Lung (tissue), 12 donors: ENCODE measurements around the gene PTPA. TPM values are rescaled to one million over a fixed set of nuclear protein-coding genes. Genes with fewer than 3 reads are reported as not detected.

Experiments
- ATAC-seq: fragments of 200-7000 bp; cut with Tn5 transposase; one replicate; pipeline ENCODE4 v1.9.1; 2020; ENCODE audit warnings: moderate number of reproducible peaks; ENCODE audit not compliant: insufficient read depth, low FRiP score
- DNase-seq, 3 donors: peaks; one replicate each; pipeline ENCODE4 v3.0.0-alpha.2; 2013 to 2017
- H3K27ac ChIP-seq, 2 donors: one replicate each; pipeline ENCODE4 v1.5.1; 2013; ENCODE audit warnings: mild to moderate bottlenecking in 2 of 2, moderate library complexity in 2 of 2, control low read depth in 1 of 2, inconsistent platforms in 1 of 2, low read depth in 1 of 2, low read length in 1 of 2
- H3K27me3 ChIP-seq, 3 donors: one replicate each; pipeline ENCODE4 v1.5.1; 2013; ENCODE audit warnings: low read length in 2 of 3; ENCODE audit not compliant: control insufficient read depth in 3 of 3, insufficient read depth in 3 of 3
- H3K36me3 ChIP-seq, 4 donors: one replicate each; pipeline ENCODE4 v1.5.1; 2013; ENCODE audit warnings: low read length in 4 of 4, mild to moderate bottlenecking in 1 of 4, moderate library complexity in 1 of 4; ENCODE audit not compliant: control insufficient read depth in 4 of 4, insufficient read depth in 4 of 4
- H3K4me1 ChIP-seq, 5 donors: one replicate each; pipeline ENCODE4 v1.5.1; 2013; ENCODE audit warnings: low read length in 5 of 5, mild to moderate bottlenecking in 2 of 5, moderate library complexity in 1 of 5; ENCODE audit not compliant: control insufficient read depth in 5 of 5, insufficient read depth in 5 of 5
- H3K4me3 ChIP-seq: one replicate; pipeline ENCODE4 v1.5.1; 2013; ENCODE audit warnings: mild to moderate bottlenecking, control low read depth, moderate library complexity
- H3K9ac ChIP-seq, 2 donors: one replicate each; pipeline ENCODE4 v1.5.1; 2013; ENCODE audit warnings: low read length in 2 of 2, control low read depth in 1 of 2; ENCODE audit not compliant: insufficient read depth in 1 of 2
- H3K9me3 ChIP-seq, 4 donors: one replicate each; pipeline ENCODE4 v1.5.1; 2013; ENCODE audit warnings: low read length in 3 of 4, mild to moderate bottlenecking in 1 of 4, moderate library complexity in 1 of 4; ENCODE audit not compliant: control insufficient read depth in 4 of 4, insufficient read depth in 3 of 4
- CTCF ChIP-seq: IDR thresholded peaks from 2 replicates; pipeline ENCODE4 v1.5.1; 2012; ENCODE audit warnings: mild to moderate bottlenecking; ENCODE audit errors: control extremely low read depth, extremely low read depth
- WGBS, 2 donors: extraction: QIAGEN DNeasy Blood & Tissue Kit; methylation state at CpG; one replicate each; pipeline ENCODE4 v1.1.7; 2013; 5-methylcytosine and 5-hydroxymethylcytosine counted together
- polyA plus RNA-seq, 2 donors: library from polyadenylated mRNA; stranded (reverse); fragments of 200-250 nt; gene quantifications; one replicate each; pipeline ENCODE4 v1.2.1, GENCODE V29; 2013
- total RNA-seq, 2 donors: library from RNA; depleted of rRNA in 1 of 2; stranded (reverse); fragments of >200 nt in 1 of 2; gene quantifications; one replicate each; pipeline ENCODE4 v1.2.1, GENCODE V29; 2014 to 2021
- donor health status: control.
- donor health status: control.
- donor health status: Bipolar disorder and iron deficiency.
- donor health status: healthy.
- donor health status: DM: yes; HTN: yes; CAD: no.

Gene PTPA
- total and polyA plus RNA-seq, 4 donors = 62.5 to 145 (median 116) TPM

- no peak for DNase-seq
- no peak overlapping the region for H3K9ac ChIP-seq
- peaks cover 0 to 27% (median 8%) of the 10 kb centered on the region in 4 donors for H3K36me3 ChIP-seq
- H3K9me3 ChIP-seq = no peaks in the 10 kb centered on the region
- no peaks in the 10 kb centered on the region for H3K27me3 ChIP-seq
- H3K27ac ChIP-seq = no peak overlapping the region
- no peak for ATAC-seq
- H3K4me3 ChIP-seq = no peak overlapping the region
- 94 to 96% methylated on average over 13 of the region's 13 CpGs for WGBS, 2 donors
- TF ChIP-seq CTCF = no peak
- H3K4me1 ChIP-seq = no peaks in the 10 kb centered on the region
These were observed 16.6 kb upstream of the PTPA start for GRCh38 chr9:129094387-129095169.

- Histone ChIP-seq H3K9me3 (no peaks in the 10 kb centered on the region), H3K36me3 (peaks cover 0 to 23% (median 6%) of the 10 kb centered on the region in 4 donors), H3K27me3 (no peaks in the 10 kb centered on the region), H3K4me1 (no peaks in the 10 kb centered on the region), H3K27ac (no peak overlapping the region), H3K4me3 (no peak overlapping the region), H3K9ac (no peak overlapping the region)
- no peak for TF ChIP-seq CTCF
- ATAC-seq (no peak), DNase-seq (no peak)
- 96 to 97% methylated on average over 21 of the region's 21 CpGs for WGBS, 2 donors
These were observed 16.0 kb upstream of the PTPA start for GRCh38 chr9:129095170-129095667.

GRCh38 chr9:129095908-129096307 lies 15.3 kb upstream of the PTPA start:
- H3K9me3 ChIP-seq = no peaks in the 10 kb centered on the region
- no peak overlapping the region for H3K4me3 ChIP-seq
- DNase-seq (no peak), ATAC-seq (no peak)
- 95% methylated on average over 12 of the region's 12 CpGs for WGBS, 2 donors
- H3K4me1 ChIP-seq = no peaks in the 10 kb centered on the region
- no peak overlapping the region for H3K27ac ChIP-seq
- TF ChIP-seq CTCF = no peak
- H3K27me3 ChIP-seq = no peaks in the 10 kb centered on the region
- no peak overlapping the region for H3K9ac ChIP-seq
- peaks cover 0 to 19% (median 4%) of the 10 kb centered on the region in 4 donors for H3K36me3 ChIP-seq
